HG02763 (cell line): ENCODE measurements around the gene ADAMTS1.

Source experiments
- ATAC-seq: cut with Tn5 transposase; IDR thresholded peaks from one replicate; pipeline ENCODE4 v1.9.1; 2021; ENCODE audit warnings: mild to moderate bottlenecking, moderate library complexity; ENCODE audit not compliant: unreplicated experiment

Gene ADAMTS1

DNA sequence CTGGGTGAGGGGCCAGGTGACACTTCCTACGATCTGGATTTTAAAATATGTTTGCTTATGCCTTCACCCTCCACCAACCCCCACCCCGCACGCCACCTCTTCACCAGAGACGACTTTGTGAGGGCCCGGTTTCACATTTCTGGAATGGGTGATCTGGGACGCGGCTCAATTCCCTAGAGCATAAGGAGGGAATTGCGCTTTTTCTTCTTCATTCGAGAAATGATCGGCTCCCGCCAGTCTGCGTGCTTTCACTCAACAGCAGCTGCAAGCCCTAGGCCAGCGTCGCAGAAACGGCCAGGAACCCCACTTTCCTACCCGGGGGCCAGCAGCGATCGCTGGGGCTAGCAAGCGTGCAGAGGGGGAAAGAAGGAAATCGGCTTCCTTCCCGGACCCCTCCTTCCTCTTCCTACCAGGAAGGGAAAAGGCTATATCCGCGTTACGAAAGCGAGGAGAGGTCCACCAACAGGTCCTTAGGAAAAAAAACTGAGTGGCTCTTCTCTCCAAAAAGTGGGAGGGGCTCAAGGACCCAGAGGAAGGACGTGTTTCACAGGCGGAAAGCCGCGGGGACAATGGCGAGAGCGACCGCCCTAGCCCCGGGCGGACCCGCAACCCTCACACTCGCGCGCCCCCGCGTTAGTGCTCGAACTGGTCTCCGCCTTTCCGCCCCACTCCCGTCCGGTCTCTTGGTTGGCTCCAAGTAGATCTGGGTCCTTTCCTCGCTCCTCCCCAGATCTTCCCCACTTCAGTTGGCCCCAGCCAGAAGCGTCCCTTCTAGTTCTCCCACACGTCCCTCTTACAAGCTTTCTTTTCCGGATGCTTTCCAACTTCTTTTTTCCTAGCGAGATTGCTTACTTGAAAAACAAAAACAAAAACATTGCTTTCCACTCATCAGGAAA is 1.1 kb upstream of the ADAMTS1 start:
- no peak for ATAC-seq

DNA sequence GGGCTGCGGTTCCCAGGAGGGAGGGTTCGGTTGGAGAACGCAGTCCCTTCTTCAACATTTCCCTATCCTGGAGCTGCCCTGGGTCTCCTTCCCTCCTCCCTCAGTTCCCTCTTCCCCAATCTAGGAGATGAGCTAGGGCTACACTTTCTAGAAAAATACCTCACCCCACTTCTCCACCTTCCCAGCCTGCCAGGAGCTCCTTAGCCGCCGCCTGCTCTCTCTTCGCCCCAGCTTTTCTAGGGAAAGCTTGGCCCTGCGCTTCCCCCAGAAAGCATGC is 488 bp upstream of the ADAMTS1 start:
- ATAC-seq: no peak

DNA sequence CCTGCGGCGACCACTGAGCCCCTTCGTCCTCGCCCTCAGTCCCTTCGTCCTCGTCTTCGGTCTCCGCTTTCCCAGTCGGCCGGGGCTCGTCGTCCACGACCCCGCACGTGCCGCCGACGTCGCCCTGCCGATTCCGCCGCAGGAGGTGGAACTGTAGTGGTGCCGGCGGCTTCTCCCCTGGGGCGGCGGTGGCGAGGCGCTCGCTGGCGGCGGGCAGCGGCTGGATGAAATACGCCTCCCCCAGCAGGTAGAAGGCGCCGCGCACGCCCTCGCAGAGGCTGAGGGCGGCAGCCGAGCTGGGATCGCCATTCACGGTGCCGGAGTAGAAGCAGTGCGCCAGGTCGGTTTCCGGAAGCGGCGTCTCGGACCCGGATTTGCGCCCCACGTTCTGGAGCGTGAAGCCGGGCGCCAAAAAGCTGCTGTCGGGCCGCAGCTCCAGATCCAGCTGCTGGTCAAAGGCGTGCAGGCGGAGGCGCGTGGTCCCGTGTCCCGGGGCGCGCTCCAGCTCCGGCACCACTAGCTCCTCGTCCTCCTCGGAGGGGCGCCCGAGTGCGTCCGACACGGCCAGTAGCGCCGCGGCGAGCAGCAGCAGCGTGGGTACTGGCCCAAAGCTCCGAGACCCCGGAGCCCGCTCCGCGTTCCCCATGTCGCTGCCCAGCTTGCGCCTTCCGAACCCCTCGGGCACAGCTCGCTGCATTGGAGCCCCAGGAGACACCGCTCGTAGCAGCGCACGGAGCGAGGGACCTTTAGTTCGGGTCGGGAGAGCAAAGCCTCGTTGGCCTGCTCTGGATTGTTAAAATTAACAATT is 747 bp downstream of the ADAMTS1 start:
- no peak for ATAC-seq

- no peak for ATAC-seq
These were observed 1.3 kb downstream of the ADAMTS1 start for GRCh38 chr21:26843933-26844257.

DNA sequence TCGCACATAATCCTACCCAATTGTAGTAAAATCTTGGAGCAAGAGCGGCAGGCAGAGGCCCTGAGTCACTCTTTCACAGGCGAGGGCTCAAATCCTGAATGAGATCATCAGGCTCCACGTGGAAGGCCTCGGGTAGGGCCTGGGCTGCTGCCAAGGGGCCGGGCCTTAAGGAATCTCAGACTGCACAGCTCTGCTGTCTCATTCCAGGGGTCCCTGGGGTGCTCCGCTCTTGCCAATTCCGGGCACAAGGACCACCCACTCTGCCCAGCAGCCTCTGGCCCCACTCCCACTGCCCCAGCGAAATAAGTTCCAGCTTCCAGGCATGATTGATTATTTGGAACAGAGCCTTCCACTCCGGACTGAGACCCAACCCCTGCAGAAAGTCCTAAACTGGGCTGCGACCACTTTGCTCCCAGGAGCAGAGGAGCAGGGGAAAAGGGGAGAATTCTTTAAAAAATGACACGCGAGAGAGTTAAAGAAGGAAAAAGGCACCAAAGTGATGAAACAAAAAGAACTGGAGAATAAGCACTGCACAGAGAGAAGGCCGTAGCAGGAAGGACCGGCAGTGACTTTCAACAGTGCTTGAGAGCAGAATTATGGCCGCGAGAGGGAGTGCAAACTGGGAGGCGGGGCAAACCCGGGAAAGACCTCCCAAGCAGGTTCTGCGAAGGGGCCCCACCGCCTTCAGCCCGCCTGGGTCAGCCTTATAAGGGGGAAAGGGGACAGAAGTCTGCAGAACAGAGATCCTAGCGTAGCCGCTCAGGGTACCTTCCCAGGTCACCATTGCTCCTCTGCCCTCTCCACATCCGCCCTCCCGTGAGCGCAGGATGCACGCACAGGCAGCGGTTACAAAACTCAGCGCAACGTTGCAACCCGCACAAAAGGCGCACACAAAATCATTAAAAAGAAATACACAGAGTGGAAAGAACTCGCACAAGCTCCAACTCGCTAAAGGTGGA is 2.0 kb downstream of the ADAMTS1 start:
- ATAC-seq: no peak

DNA sequence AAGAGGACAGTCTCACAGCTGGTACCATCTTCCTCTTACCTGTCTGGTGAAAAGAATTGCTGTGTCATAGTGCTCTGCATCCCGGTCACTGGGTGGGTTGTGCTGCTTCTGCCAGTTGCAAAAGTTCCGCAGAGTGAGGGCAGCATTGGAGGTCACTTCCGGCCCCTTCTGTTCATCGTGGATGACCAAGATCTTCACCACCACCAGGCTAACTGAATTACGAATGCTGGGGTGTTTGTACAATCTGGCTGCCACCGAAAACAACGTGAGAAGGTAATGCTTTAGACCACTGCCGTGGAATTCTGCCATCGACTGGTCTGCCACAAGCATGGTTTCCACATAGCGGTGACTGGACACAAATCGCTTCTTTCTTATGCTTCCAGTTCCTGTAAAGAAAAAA is 2.9 kb downstream of the ADAMTS1 start:
- no peak for ATAC-seq

DNA sequence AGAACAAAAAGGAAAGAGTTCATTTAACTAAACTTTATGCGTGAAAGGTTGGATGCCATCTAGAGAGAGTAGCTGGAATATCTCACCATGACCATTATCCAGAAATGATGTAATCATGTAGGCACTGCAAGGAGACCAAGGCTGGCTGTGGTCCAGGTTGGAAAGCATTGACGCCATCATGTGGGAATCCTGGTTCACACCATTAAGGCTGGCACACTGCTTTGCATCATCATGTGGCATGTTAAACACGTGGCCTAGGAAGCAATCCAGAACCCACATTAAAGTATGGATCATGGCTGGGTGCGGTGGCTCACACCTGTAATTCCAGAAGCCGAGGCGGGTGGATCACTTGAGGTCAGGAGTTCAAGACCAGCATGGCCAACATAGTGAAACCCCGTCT is 4.3 kb downstream of the ADAMTS1 start:
- no peak for ATAC-seq

DNA sequence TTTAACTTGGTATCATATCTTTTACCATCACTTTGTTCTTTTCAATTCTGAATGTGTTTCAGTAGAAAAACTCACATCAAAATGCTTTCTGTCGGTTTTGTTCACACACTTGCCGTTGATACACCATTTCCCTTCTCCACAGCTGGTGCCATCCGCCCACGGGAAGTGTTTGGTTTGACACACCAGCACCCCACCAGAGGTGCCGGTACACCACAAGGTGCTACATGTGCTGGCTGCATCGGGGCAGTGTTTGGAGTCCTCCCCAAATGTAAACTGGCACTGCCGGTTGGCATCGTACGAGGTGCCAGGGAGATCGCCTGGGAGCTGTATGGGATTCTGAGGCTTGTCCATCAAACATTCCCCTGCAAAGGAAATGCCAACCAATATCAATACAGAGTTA is 5.0 kb downstream of the ADAMTS1 start:
- ATAC-seq: no peak

DNA sequence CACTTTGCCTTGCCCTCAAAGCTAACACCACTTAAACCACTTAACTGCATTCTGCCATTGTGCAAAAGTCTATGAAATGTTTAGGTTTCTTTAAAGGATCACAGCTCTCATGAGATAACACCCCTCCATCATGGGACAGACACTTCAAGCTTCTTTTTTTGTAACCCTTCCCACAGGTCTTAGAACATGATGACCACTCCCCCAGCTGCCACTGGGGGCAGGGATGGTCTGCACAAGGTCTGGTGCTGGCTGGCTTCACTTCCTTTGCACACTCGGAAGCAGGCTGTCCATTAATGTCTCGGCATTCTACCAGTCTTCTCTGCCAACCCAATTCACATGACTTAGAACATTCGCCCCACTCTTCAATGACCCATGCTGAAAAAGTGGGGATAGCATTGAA is 7.7 kb downstream of the ADAMTS1 start:
- no peak for ATAC-seq

- ATAC-seq: no peak
These were observed 8.7 kb downstream of the ADAMTS1 start for GRCh38 chr21:26836528-26836927.

- no peak for ATAC-seq
These were observed 9.4 kb downstream of the ADAMTS1 start for GRCh38 chr21:26835714-26836265.

- no peak for ATAC-seq
These were observed 10.0 kb downstream of the ADAMTS1 start for GRCh38 chr21:26835027-26835713.

DNA sequence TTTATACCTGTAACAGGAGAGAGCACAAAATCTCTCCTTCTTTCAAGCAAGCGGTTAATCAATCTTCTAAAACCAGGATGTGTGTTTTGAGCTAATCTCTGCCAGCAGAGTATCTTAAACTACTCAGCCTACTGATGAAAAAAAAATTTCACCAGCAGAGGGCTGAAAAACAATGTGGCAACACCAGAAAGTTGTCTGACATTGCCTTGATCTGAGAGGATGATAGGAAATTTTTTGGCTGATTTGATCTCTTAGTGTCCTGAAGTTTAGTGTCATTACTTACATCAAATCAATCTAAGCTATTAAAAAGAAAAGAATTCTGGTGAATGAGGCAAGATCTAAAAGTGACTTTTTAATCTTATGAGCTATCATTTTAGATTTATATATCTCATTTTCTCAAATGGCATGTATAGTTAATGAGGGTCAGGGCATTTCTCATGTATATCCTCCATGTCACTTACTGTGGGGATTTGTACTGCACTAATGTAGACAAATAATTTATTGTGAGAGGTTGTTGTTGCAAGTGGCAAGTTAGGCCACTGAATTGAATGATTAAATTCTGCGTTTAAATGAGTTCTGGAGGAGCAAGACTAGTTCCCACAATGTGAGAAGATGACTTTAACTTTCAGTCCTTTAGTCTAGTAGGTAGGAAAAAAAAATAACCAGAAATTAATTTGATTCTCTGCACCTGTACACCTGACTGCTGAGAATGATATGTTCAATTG is 10.9 kb downstream of the ADAMTS1 start:
- ATAC-seq: no peak

DNA sequence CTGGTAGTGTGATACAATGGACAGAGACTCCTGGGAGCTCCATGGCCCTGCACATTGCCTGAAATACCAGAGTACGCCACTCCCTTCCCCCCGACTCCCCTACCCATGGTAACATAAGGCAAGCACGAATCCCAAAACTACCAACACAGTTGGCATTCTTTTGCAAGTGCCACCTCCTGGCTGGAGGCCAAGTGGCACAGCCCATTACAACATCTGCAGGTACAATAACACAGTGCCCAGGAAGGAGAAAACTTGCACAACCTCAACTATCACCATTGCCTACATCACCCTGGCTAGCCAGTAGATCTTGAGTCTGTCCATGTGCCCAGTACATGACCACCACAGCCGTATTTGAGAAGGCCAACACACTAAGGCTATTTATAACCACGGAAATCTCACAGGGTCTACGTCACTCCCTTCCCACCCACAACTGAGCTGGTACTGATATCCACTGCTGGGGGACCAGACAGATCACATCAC is 11.7 kb downstream of the ADAMTS1 start:
- ATAC-seq: no peak

DNA sequence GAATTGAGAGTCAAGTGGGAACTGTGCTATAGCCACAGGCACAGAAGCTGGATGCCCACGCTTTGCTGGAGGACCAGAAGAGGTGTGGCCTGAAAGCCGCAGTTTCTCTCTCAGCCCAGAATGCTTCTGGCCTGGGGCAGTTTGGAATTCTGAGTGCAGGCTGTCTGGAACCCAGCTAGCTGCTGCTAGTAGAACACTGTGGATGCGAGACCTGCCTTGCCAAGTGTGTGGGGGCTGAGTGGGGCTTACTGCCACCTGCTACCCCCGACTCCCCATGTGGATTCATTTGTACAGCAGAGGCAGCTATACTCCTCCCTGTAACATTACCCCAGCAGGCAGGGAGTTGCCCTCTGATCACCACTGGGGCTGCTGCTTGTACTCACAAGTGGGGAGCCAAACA is 12.2 kb downstream of the ADAMTS1 start:
- ATAC-seq: no peak

- no peak for ATAC-seq
These were observed 12.7 kb downstream of the ADAMTS1 start for GRCh38 chr21:26832546-26832945.

GRCh38 chr21:26826801-26827200 is 18.4 kb downstream of the ADAMTS1 start:
- no peak for ATAC-seq

- no peak for ATAC-seq
These were observed 24.7 kb downstream of the ADAMTS1 start for GRCh38 chr21:26820509-26820908.

- no peak for ATAC-seq
These were observed 25.4 kb downstream of the ADAMTS1 start for GRCh38 chr21:26819740-26820324.
